GM12872 (cell line): ENCODE data around the gene OR56B1.

ENCODE experiments used
- CTCF ChIP-seq: IDR thresholded peaks from 3 replicates; pipeline ENCODE4 v1.5.1; 2011; ENCODE audit warnings: low read depth, mild to moderate bottlenecking, low read length, moderate library complexity; ENCODE audit not compliant: insufficient read depth

Gene OR56B1

GRCh38 chr11:5737670-5738392 lies 1.6 kb downstream of the OR56B1 start:
- no peak for TF ChIP-seq CTCF

GRCh38 chr11:5738431-5738830 lies 2.2 kb downstream of the OR56B1 start:
- no peak for TF ChIP-seq CTCF

- no peak for TF ChIP-seq CTCF
These were observed 10.4 kb downstream of the OR56B1 start for GRCh38 chr11:5746614-5747013.

- no peak for TF ChIP-seq CTCF
These were observed 13.6 kb downstream of the OR56B1 start for GRCh38 chr11:5749836-5750235.

- no peak for TF ChIP-seq CTCF
These were observed 17.7 kb downstream of the OR56B1 start, which contains the start of gene OR52N4 for GRCh38 chr11:5753943-5754342. Gene OR52N4 (plus strand): TSS chr11:5754243. CDS start chr11:5754741, 498 bp downstream.

- no peak for TF ChIP-seq CTCF
These were observed 30.8 kb downstream of the OR56B1 start for GRCh38 chr11:5767056-5767455.

GRCh38 chr11:5783255-5783654 lies 47.0 kb downstream of the OR56B1 start, which contains the start of gene OR52N5:
Gene OR52N5 (minus strand): TSS chr11:5783355. CDS start chr11:5778634, 4,721 bp downstream.
- TF ChIP-seq CTCF = no peak
